Keratinocyte (primary cell): ENCODE measurements around the gene FANCC.

Experiments
- EZH2 ChIP-seq: IDR thresholded peaks from one replicate; pipeline ENCODE4 v1.6.1; 2012; ENCODE audit warnings: inconsistent platforms, mild to moderate bottlenecking, low read length, moderate library complexity
- TF ChIP-seq, protein P1 (sequence below), 3 experiments: IDR thresholded peaks in 1 of 3; conservative IDR thresholded peaks in 1 of 3; optimal IDR thresholded peaks in 1 of 3; 2 replicates in 2 of 3; 3 replicates in 1 of 3; pipeline versions ENCODE3 to v1.5.1; 2011; ENCODE audit warnings: low read length in 3 of 3, mild to moderate bottlenecking in 3 of 3, moderate library complexity in 2 of 3, control low read depth in 1 of 3, inconsistent platforms in 1 of 3; ENCODE audit not compliant: insufficient read depth in 2 of 3; ENCODE audit errors: extremely low read depth in 1 of 3

DNA sequence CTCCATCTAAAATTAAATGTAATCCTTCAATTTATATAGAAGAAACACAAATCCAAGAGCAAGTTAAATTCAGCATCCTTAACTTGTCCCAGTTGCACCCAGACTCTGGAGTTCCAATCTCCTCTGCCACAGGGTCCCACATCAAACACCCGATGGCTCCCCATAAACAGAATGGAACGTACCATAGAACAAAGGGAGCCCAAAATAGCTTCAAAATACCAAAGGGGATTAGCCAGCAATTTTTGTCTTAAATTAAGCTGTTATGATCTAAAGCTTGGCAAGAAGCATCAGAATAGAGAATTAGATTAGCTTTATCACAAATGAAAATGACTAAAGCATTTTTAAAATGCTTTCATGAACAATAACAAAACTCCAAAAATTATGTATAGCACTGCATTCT lies 112.8 kb downstream of the FANCC start:
- no peak for TF ChIP-seq EZH2
- TF ChIP-seq, protein P1, sequence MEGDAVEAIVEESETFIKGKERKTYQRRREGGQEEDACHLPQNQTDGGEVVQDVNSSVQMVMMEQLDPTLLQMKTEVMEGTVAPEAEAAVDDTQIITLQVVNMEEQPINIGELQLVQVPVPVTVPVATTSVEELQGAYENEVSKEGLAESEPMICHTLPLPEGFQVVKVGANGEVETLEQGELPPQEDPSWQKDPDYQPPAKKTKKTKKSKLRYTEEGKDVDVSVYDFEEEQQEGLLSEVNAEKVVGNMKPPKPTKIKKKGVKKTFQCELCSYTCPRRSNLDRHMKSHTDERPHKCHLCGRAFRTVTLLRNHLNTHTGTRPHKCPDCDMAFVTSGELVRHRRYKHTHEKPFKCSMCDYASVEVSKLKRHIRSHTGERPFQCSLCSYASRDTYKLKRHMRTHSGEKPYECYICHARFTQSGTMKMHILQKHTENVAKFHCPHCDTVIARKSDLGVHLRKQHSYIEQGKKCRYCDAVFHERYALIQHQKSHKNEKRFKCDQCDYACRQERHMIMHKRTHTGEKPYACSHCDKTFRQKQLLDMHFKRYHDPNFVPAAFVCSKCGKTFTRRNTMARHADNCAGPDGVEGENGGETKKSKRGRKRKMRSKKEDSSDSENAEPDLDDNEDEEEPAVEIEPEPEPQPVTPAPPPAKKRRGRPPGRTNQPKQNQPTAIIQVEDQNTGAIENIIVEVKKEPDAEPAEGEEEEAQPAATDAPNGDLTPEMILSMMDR (optimal IDR thresholded peaks at IDR 0.05 in 1 of 3, IDR thresholded peaks at IDR 0.05 in 1 of 3, conservative IDR thresholded peaks at IDR 0.05 in 1 of 3; ENCODE audit: extremely low read depth in 1 of 3, insufficient read depth in 2 of 3, low read length in 3 of 3) = no peak
